Adipocyte (in vitro differentiated cells): ENCODE measurements around the gene CNPY4.
"Not testable (repeated sequence)": the region's sequence is repeated elsewhere in the genome, so short reads cannot be mapped to it uniquely, and the experiment has no call there.

Source experiments
- DNase-seq: peaks from one replicate; pipeline ENCODE4 v3.0.0-alpha.2; 2015; ENCODE audit warnings: low read depth
- H3K27me3 ChIP-seq: replicated peaks from 2 replicates; pipeline ENCODE4 v1.7.0; 2013; ENCODE audit warnings: mild to moderate bottlenecking, low read length, moderate library complexity; ENCODE audit not compliant: control insufficient read depth, insufficient read depth
- H3K36me3 ChIP-seq: 2 replicates; pipeline ENCODE4 v1.7.0; 2013; ENCODE audit warnings: low read length, mild to moderate bottlenecking, moderate library complexity; ENCODE audit not compliant: control insufficient read depth, insufficient read depth, severe bottlenecking
- H3K4me1 ChIP-seq: 2 replicates; pipeline ENCODE4 v1.7.0; 2013; ENCODE audit warnings: mild to moderate bottlenecking, low read length, moderate library complexity; ENCODE audit not compliant: control insufficient read depth, insufficient read depth
- H3K4me3 ChIP-seq: 2 replicates; pipeline ENCODE4 v1.7.0; 2013; ENCODE audit warnings: mild to moderate bottlenecking, low read length, moderate library complexity
- H3K9ac ChIP-seq: 2 replicates; pipeline ENCODE4 v1.7.0; 2013; ENCODE audit warnings: mild to moderate bottlenecking, low read length, moderate library complexity
- H3K9me3 ChIP-seq: 2 replicates; pipeline ENCODE4 v1.7.0; 2013; ENCODE audit warnings: mild to moderate bottlenecking, low read length, moderate library complexity; ENCODE audit not compliant: control insufficient read depth

Gene CNPY4

GRCh38 chr7:100137851-100138760 lies 18.7 kb downstream of the CNPY4 start:
- Histone ChIP-seq H3K9ac (no peak overlapping the region), H3K36me3 (no peaks in the 10 kb centered on the region), H3K4me3 (no peak overlapping the region), H3K4me1 (peaks cover 2% of the 10 kb centered on the region), H3K27me3 (peaks cover 10% of the 10 kb centered on the region), H3K9me3 (no peaks in the 10 kb centered on the region)
- DNase-seq: no peak

GRCh38 chr7:100141555-100141949 lies 22.1 kb downstream of the CNPY4 start:
- H3K9ac ChIP-seq: no peak overlapping the region
- peaks cover 10% of the 10 kb centered on the region for H3K27me3 ChIP-seq
- DNase-seq: no peak
- no peaks in the 10 kb centered on the region for H3K36me3 ChIP-seq
- H3K4me3 ChIP-seq: no peak overlapping the region
- peaks cover 2% of the 10 kb centered on the region for H3K4me1 ChIP-seq
- no peaks in the 10 kb centered on the region for H3K9me3 ChIP-seq

GRCh38 chr7:100142461-100142860 lies 23.0 kb downstream of the CNPY4 start:
- Histone ChIP-seq H3K9ac (no peak overlapping the region), H3K9me3 (no peaks in the 10 kb centered on the region), H3K27me3 (peaks cover 10% of the 10 kb centered on the region), H3K4me3 (no peak overlapping the region), H3K4me1 (peaks cover 2% of the 10 kb centered on the region), H3K36me3 (no peaks in the 10 kb centered on the region)
- no peak for DNase-seq

GRCh38 chr7:100146350-100146749 lies 26.9 kb downstream of the CNPY4 start:
- H3K9me3 ChIP-seq, H3K36me3 ChIP-seq, H3K9ac ChIP-seq, DNase-seq, H3K4me3 ChIP-seq, H3K27me3 ChIP-seq: not testable (repeated sequence)
- peaks cover 17% of the 10 kb centered on the region for H3K4me1 ChIP-seq

- H3K9me3 ChIP-seq: no peaks in the 10 kb centered on the region
- H3K9ac ChIP-seq: no peak overlapping the region
- no peak overlapping the region for H3K4me3 ChIP-seq
- no peaks in the 10 kb centered on the region for H3K36me3 ChIP-seq
- DNase-seq: no peak
- peaks cover 15% of the 10 kb centered on the region for H3K4me1 ChIP-seq
- no peaks in the 10 kb centered on the region for H3K27me3 ChIP-seq
Measured at GRCh38 chr7:100147278-100147677, 27.8 kb downstream of the CNPY4 start.

GRCh38 chr7:100148225-100148558 lies 28.8 kb downstream of the CNPY4 start:
- no peaks in the 10 kb centered on the region for H3K9me3 ChIP-seq
- H3K9ac ChIP-seq: peak overlapping the region; percentile 76
- DNase-seq: no peak

GRCh38 chr7:100148559-100149328 lies 29.3 kb downstream of the CNPY4 start, which contains the start of gene LAMTOR4:
TSS of gene LAMTOR4 (plus strand) at chr7:100148918. CDS start at chr7:100148973, 55 bp downstream.
- H3K4me3 ChIP-seq: peak within 1 kb of the TSS; percentile 95
- H3K27me3 ChIP-seq: no peaks in the 10 kb centered on the region
- peak; percentile 99 for DNase-seq
- H3K9me3 ChIP-seq: no peaks in the 10 kb centered on the region
- H3K9ac ChIP-seq: peak within 1 kb of the TSS; percentile 94
- peaks cover 16% of the 10 kb centered on the region for H3K4me1 ChIP-seq
- peaks cover 7% of the 10 kb centered on the region for H3K36me3 ChIP-seq

More at GRCh38 chr7:100148225-100148558, 28.8 kb downstream of the CNPY4 start:
- Histone ChIP-seq H3K27me3 (no peaks in the 10 kb centered on the region), H3K4me3 (peak overlapping the region; percentile 95), H3K36me3 (peaks cover 1% of the 10 kb centered on the region), H3K4me1 (peaks cover 15% of the 10 kb centered on the region)

- Histone ChIP-seq H3K9ac (no peak overlapping the region), H3K4me3 (no peak overlapping the region), H3K27me3 (no peaks in the 10 kb centered on the region), H3K9me3 (no peaks in the 10 kb centered on the region), H3K36me3 (peaks cover 39% of the 10 kb centered on the region), H3K4me1 (peaks cover 30% of the 10 kb centered on the region)
- no peak for DNase-seq
Measured at GRCh38 chr7:100152404-100152803, 33.0 kb downstream of the CNPY4 start.

GRCh38 chr7:100152937-100153666 lies 33.7 kb downstream of the CNPY4 start:
- no peak overlapping the region for H3K9ac ChIP-seq
- H3K4me1 ChIP-seq: peaks cover 32% of the 10 kb centered on the region
- H3K4me3 ChIP-seq: no peak overlapping the region
- peaks cover 39% of the 10 kb centered on the region for H3K36me3 ChIP-seq
- no peaks in the 10 kb centered on the region for H3K9me3 ChIP-seq
- no peaks in the 10 kb centered on the region for H3K27me3 ChIP-seq
- no peak for DNase-seq

- no peak overlapping the region for H3K9ac ChIP-seq
- peaks cover 31% of the 10 kb centered on the region for H3K4me1 ChIP-seq
- H3K9me3 ChIP-seq: no peaks in the 10 kb centered on the region
- H3K4me3 ChIP-seq: no peak overlapping the region
- DNase-seq: no peak
- peaks cover 39% of the 10 kb centered on the region for H3K36me3 ChIP-seq
- H3K27me3 ChIP-seq: no peaks in the 10 kb centered on the region
Measured at GRCh38 chr7:100153708-100154535, 34.5 kb downstream of the CNPY4 start.
